HFFc6 (cell line): Measurements from ENCODE around the gene OLIG1. TPM values are rescaled to one million over a fixed set of nuclear protein-coding genes. Genes with fewer than 3 reads are reported as not detected.

Experiments
- DNase-seq: peaks from one replicate; pipeline ENCODE4 v3.0.0-alpha.2; 2018
- H3K27ac Mint-ChIP-seq: 2 replicates; pipeline ENCODE4 v1.8.0; 2020; ENCODE audit warnings: mild to moderate bottlenecking, mixed read lengths
- H3K27me3 Mint-ChIP-seq: 2 replicates; pipeline ENCODE4 v1.8.0; 2021; ENCODE audit warnings: mild to moderate bottlenecking, moderate library complexity, mixed read lengths; ENCODE audit not compliant: insufficient read depth
- H3K36me3 Mint-ChIP-seq: 2 replicates; pipeline ENCODE4 v1.8.0; 2021; ENCODE audit warnings: low read depth, mixed read lengths
- H3K4me1 Mint-ChIP-seq: 2 replicates; pipeline ENCODE4 v1.8.0; 2020; ENCODE audit warnings: low read depth, mixed read lengths
- H3K4me3 Mint-ChIP-seq: 2 replicates; pipeline ENCODE4 v1.8.0; 2020; ENCODE audit warnings: mild to moderate bottlenecking, moderate library complexity, mixed read lengths
- H3K9me3 Mint-ChIP-seq: 2 replicates; pipeline ENCODE4 v1.8.0; 2020; ENCODE audit warnings: mild to moderate bottlenecking, mixed read lengths
- CTCF ChIP-seq: fragments of 200-600 bp; sonication (generic); IDR thresholded peaks from 2 replicates; pipeline ENCODE4 v1.5.0; 2021; ENCODE audit warnings: antibody characterized with exemption, mild to moderate bottlenecking
- total RNA-seq, 6 experiments: library from RNA; stranded (reverse); fragmentation: NEBNext Ultra II Directional; extraction: Animal tissue kit (Norgen Biotek cat#: 25700); gene quantifications; 2 replicates in 1 of 6; 3 replicates in 5 of 6; pipeline ENCODE4 v1.2.3, GENCODE V29; 2021

Gene OLIG1
- total RNA-seq, 6 experiments from 2014 or later, result not detected

- Mint-ChIP-seq H3K9me3 (no peaks in the 10 kb centered on the region), H3K27me3 (peaks cover 37% of the 10 kb centered on the region), H3K36me3 (no peaks in the 10 kb centered on the region), H3K4me3 (no peak overlapping the region), H3K27ac (no peak overlapping the region), H3K4me1 (no peaks in the 10 kb centered on the region)
- no peak for DNase-seq
- no peak for TF ChIP-seq CTCF
These were observed 19.6 kb downstream of the OLIG1 start for GRCh38 chr21:33089395-33090119.

GRCh38 chr21:33096426-33096825 lies 26.5 kb downstream of the OLIG1 start:
- Mint-ChIP-seq H3K9me3 (no peaks in the 10 kb centered on the region), H3K27me3 (peaks cover 41% of the 10 kb centered on the region), H3K36me3 (no peaks in the 10 kb centered on the region), H3K4me1 (no peaks in the 10 kb centered on the region), H3K4me3 (no peak overlapping the region), H3K27ac (no peak overlapping the region)
- DNase-seq, result no peak
- no peak for TF ChIP-seq CTCF

GRCh38 chr21:33099131-33099530 lies 29.2 kb downstream of the OLIG1 start:
- Mint-ChIP-seq H3K4me1 (no peaks in the 10 kb centered on the region), H3K4me3 (no peak overlapping the region), H3K36me3 (no peaks in the 10 kb centered on the region), H3K27me3 (peaks cover 60% of the 10 kb centered on the region), H3K9me3 (no peaks in the 10 kb centered on the region), H3K27ac (no peak overlapping the region)
- no peak for TF ChIP-seq CTCF
- DNase-seq, result no peak

- Mint-ChIP-seq H3K4me3 (no peak overlapping the region), H3K4me1 (no peaks in the 10 kb centered on the region), H3K27me3 (peaks cover 63% of the 10 kb centered on the region), H3K36me3 (0 out of 2 replicates have a peak, but pooled peaks cover 5% of the 10 kb centered on the region), H3K27ac (no peak overlapping the region), H3K9me3 (no peaks in the 10 kb centered on the region)
- TF ChIP-seq CTCF, result no peak
- no peak for DNase-seq
These were observed 31.5 kb downstream of the OLIG1 start for GRCh38 chr21:33101300-33101911.

- TF ChIP-seq CTCF, result no peak
- peaks cover 66% of the 10 kb centered on the region for H3K27me3 Mint-ChIP-seq
- H3K4me3 Mint-ChIP-seq, result no peak overlapping the region
- no peaks in the 10 kb centered on the region for H3K9me3 Mint-ChIP-seq
- 0 out of 2 replicates have a peak, but pooled peaks cover 5% of the 10 kb centered on the region for H3K36me3 Mint-ChIP-seq
- no peak overlapping the region for H3K27ac Mint-ChIP-seq
- DNase-seq, result no peak
- H3K4me1 Mint-ChIP-seq, result no peaks in the 10 kb centered on the region
These were observed 35.1 kb downstream of the OLIG1 start for GRCh38 chr21:33105088-33105487.
